ENCODE data around the gene RIN3. TPM values are rescaled to one million over a fixed set of nuclear protein-coding genes. Genes with fewer than 3 reads are reported as not detected.
A peak's percentile ranks its signal among the peaks of the same experiment; 100 is the strongest.

Gene RIN3
- total RNA-seq, 3 donors from 2014 or later (not counting 1 experiment from before 2014, with no cell fraction given): 248 to 289 (median 282) TPM

DNA sequence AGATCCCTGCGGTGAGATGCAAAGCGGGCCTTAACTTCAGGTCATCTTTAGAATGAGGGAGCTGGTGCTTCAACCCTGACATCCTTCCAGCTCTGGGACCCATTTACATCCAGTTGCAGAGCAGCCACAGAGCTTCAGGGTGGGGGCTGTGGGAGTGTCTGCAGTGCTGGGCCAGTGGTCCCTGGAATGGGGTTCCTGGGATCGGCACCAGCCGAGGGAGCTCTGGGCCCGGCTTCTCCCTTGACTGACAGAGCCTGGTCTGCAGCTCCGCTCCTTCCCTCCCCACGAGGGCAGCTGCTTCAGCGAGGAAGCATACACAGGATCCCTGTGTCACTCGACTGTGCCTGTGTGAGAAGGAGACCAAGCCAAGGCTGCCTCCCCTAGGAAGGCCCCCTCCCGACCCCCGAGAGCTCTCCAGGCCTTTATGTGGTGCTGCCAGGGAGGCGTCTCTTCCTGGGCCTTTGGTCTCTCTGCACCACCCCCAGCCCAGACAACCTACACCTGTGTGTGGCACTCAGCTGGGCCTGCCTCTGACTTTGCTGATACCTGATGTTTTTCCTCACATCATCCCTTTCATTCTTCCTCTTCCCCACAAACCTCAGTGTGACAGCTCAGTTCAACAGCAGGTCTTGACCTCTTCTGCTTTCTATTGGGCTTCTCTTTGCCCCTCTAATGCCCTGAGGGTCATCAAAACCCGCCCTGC lies 48.1 kb upstream of the RIN3 start:
- Mint-ChIP-seq H3K27me3 (ENCODE audit: low read depth in 2 of 2) (no peaks in the 10 kb centered on the region), H3K27ac (peak overlapping the region in 1 of 2 donors; percentile 79), H3K9me3 (peaks cover 0 to 3% of the 10 kb centered on the region in 2 donors), H3K4me3 (no peak overlapping the region), H3K4me1 (peaks cover 21 to 29% of the 10 kb centered on the region in 2 donors), H3K36me3 (peaks cover 7% of the 10 kb centered on the region)
- intact Hi-C loops (cut with micrococcal nuclease): loop anchor here (10.0 kb wide), 1 partner anchor 219 kb away; no protein-coding TSS in a partner anchor
- no peak for TF ChIP-seq CTCF (IDR thresholded peaks at IDR 0.05)
- no peak for DNase-seq
- H3K4me1 ChIP-seq (ENCODE audit: control insufficient read depth, insufficient read depth, low read length): peaks cover 28% of the 10 kb centered on the region
- WGBS (ENCODE audit: insufficient coverage): 86% methylated on average over 13 of the region's 13 CpGs
- H3K27ac ChIP-seq (ENCODE audit: low read length): no peak overlapping the region
- H3K4me3 ChIP-seq (ENCODE audit: low read length): no peak overlapping the region
- no peaks in the 10 kb centered on the region for H3K27me3 ChIP-seq (ENCODE audit: control insufficient read depth, insufficient read depth, low read length)
- no peaks in the 10 kb centered on the region for H3K36me3 ChIP-seq (ENCODE audit: control insufficient read depth, insufficient read depth, low read length)
- ATAC-seq: no peak
- peaks cover 7% of the 10 kb centered on the region for H3K9me3 ChIP-seq (ENCODE audit: control insufficient read depth, insufficient read depth, low read length)

- peak overlapping the region in 1 of 2 donors; percentile 79 for H3K27ac Mint-ChIP-seq
Measured at GRCh38 chr14:92466059-92466458, 47.5 kb upstream of the RIN3 start.

GRCh38 chr14:92469515-92469914 lies 44.1 kb upstream of the RIN3 start:
- peaks cover 0 to 9% of the 10 kb centered on the region in 2 donors for H3K4me1 Mint-ChIP-seq
- no peak for DNase-seq
- 88% methylated on average over 1 of the region's 2 CpGs for WGBS (ENCODE audit: insufficient coverage)
- Histone ChIP-seq H3K9me3 (ENCODE audit: control insufficient read depth, insufficient read depth, low read length) (peaks cover 7% of the 10 kb centered on the region), H3K4me1 (ENCODE audit: control insufficient read depth, insufficient read depth, low read length) (peaks cover 3% of the 10 kb centered on the region), H3K27me3 (ENCODE audit: control insufficient read depth, insufficient read depth, low read length) (no peaks in the 10 kb centered on the region), H3K27ac (ENCODE audit: low read length) (no peak overlapping the region), H3K36me3 (ENCODE audit: control insufficient read depth, insufficient read depth, low read length) (no peaks in the 10 kb centered on the region), H3K4me3 (ENCODE audit: low read length) (no peak overlapping the region)
- ATAC-seq: no peak
- no peaks in the 10 kb centered on the region for H3K27me3 Mint-ChIP-seq (ENCODE audit: low read depth in 2 of 2)
- TF ChIP-seq CTCF (IDR thresholded peaks at IDR 0.05): no peak
- peaks cover 0 to 3% of the 10 kb centered on the region in 2 donors for H3K9me3 Mint-ChIP-seq
- intact Hi-C loops (cut with micrococcal nuclease): loop anchor here (10.0 kb wide), 1 partner anchor 215 kb away; no protein-coding TSS in a partner anchor
- H3K27ac Mint-ChIP-seq: no peak overlapping the region
- H3K4me3 Mint-ChIP-seq: no peak overlapping the region
- H3K36me3 Mint-ChIP-seq: peaks cover 7% of the 10 kb centered on the region

More at GRCh38 chr14:92466059-92466458, 47.5 kb upstream of the RIN3 start:
- Mint-ChIP-seq H3K9me3 (peaks cover 0 to 3% of the 10 kb centered on the region in 2 donors), H3K27me3 (ENCODE audit: low read depth in 2 of 2) (no peaks in the 10 kb centered on the region), H3K4me1 (peaks cover 21 to 29% of the 10 kb centered on the region in 2 donors), H3K36me3 (peaks cover 7% of the 10 kb centered on the region), H3K4me3 (no peak overlapping the region)
- Histone ChIP-seq H3K4me3 (ENCODE audit: low read length) (no peak overlapping the region), H3K4me1 (ENCODE audit: control insufficient read depth, insufficient read depth, low read length) (peaks cover 23% of the 10 kb centered on the region), H3K27ac (ENCODE audit: low read length) (no peak overlapping the region), H3K27me3 (ENCODE audit: control insufficient read depth, insufficient read depth, low read length) (no peaks in the 10 kb centered on the region), H3K36me3 (ENCODE audit: control insufficient read depth, insufficient read depth, low read length) (no peaks in the 10 kb centered on the region), H3K9me3 (ENCODE audit: control insufficient read depth, insufficient read depth, low read length) (peaks cover 7% of the 10 kb centered on the region)
- intact Hi-C loops (cut with micrococcal nuclease): loop anchor here (10.0 kb wide), 1 partner anchor 219 kb away; no protein-coding TSS in a partner anchor
- no peak for ATAC-seq
- TF ChIP-seq CTCF (IDR thresholded peaks at IDR 0.05): no peak
- no peak for DNase-seq
- WGBS (ENCODE audit: insufficient coverage): 78% methylated on average over 3 of the region's 3 CpGs
